Measurements from ENCODE around the gene PIEZO2.

DNA sequence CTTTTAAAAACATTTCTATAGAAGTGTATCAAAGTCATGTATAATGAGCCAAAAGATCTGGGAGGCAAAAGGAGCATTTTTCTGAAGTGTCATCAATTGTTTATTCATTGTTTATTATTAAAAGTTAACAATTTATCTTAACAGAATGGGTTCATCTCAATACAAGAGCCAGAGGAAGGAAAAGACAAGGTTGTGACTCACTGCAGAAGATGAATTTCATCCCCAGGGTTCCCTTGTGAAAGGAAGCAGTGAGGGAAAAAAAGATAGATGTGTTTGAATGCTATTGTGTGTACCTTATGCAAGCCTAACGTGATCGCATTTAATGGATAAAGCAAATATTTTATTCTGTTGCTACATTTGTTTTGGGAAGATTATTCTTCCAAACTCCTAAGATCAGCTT is 286.3 kb downstream of the PIEZO2 start:
- TF ChIP-seq, protein P1, sequence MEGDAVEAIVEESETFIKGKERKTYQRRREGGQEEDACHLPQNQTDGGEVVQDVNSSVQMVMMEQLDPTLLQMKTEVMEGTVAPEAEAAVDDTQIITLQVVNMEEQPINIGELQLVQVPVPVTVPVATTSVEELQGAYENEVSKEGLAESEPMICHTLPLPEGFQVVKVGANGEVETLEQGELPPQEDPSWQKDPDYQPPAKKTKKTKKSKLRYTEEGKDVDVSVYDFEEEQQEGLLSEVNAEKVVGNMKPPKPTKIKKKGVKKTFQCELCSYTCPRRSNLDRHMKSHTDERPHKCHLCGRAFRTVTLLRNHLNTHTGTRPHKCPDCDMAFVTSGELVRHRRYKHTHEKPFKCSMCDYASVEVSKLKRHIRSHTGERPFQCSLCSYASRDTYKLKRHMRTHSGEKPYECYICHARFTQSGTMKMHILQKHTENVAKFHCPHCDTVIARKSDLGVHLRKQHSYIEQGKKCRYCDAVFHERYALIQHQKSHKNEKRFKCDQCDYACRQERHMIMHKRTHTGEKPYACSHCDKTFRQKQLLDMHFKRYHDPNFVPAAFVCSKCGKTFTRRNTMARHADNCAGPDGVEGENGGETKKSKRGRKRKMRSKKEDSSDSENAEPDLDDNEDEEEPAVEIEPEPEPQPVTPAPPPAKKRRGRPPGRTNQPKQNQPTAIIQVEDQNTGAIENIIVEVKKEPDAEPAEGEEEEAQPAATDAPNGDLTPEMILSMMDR (IDR thresholded peaks at IDR 0.05): no peak
- no peak for TF ChIP-seq POLR2A (IDR thresholded peaks at IDR 0.05)
- no peak for TF ChIP-seq EP300 (IDR thresholded peaks at IDR 0.05)

Data from ovary (tissue), 3 donors.